Neural progenitor cell (in vitro differentiated cells): ENCODE data around the gene ASB1. TPM values are rescaled to one million over a fixed set of nuclear protein-coding genes. Genes with fewer than 3 reads are reported as not detected.

ENCODE experiments used
- DNase-seq: peaks from one replicate; pipeline ENCODE4 v3.0.0-alpha.2; 2016; ENCODE audit warnings: low spot score
- H2AFZ ChIP-seq: fragments of 200-600 bp; sonication (generic); replicated peaks from 2 replicates; pipeline ENCODE4 v1.6.1; 2016; ENCODE audit warnings: antibody characterized with exemption
- H3F3A ChIP-seq: fragments of 200-600 bp; sonication (generic); 2 replicates; pipeline ENCODE4 v1.6.1; 2016; ENCODE audit warnings: antibody characterized with exemption, low read depth
- H3K27ac ChIP-seq: fragments of 200-600 bp; sonication (generic); 2 replicates; pipeline ENCODE4 v1.5.1; 2016; ENCODE audit warnings: mild to moderate bottlenecking
- H3K27me3 ChIP-seq: fragments of 200-600 bp; sonication (generic); 2 replicates; pipeline ENCODE4 v1.6.1; 2016; ENCODE audit warnings: mild to moderate bottlenecking, moderate library complexity
- H3K36me3 ChIP-seq: fragments of 200-600 bp; sonication (generic); 2 replicates; pipeline ENCODE4 v1.5.1; 2016
- H3K4me1 ChIP-seq: fragments of 200-600 bp; sonication (generic); 2 replicates; pipeline ENCODE4 v1.6.1; 2016; ENCODE audit warnings: mixed run types
- H3K4me2 ChIP-seq: fragments of 200-600 bp; sonication (generic); 2 replicates; pipeline ENCODE4 v1.6.1; 2016
- H3K4me3 ChIP-seq: fragments of 200-600 bp; sonication (generic); 2 replicates; pipeline ENCODE4 v1.5.1; 2016
- H3K79me2 ChIP-seq: fragments of 200-600 bp; sonication (generic); 2 replicates; pipeline ENCODE4 v1.6.1; 2016; ENCODE audit warnings: low read depth
- H3K9ac ChIP-seq: fragments of 200-600 bp; sonication (generic); 2 replicates; pipeline ENCODE4 v1.6.1; 2016
- H3K9me3 ChIP-seq: fragments of 200-600 bp; sonication (generic); 2 replicates; pipeline ENCODE4 v1.5.1; 2016; ENCODE audit warnings: low read depth
- H4K20me1 ChIP-seq: fragments of 200-600 bp; sonication (generic); 2 replicates; pipeline ENCODE4 v1.6.1; 2016; ENCODE audit warnings: low read depth
- H3K27ac Mint-ChIP-seq: 3 replicates; pipeline ENCODE4 v1.8.0; 2021; ENCODE audit warnings: mixed read lengths
- H3K27me3 Mint-ChIP-seq: 2 replicates; pipeline ENCODE4 v1.8.0; 2022; ENCODE audit warnings: low read depth, mild to moderate bottlenecking, inconsistent platforms, moderate library complexity, mixed read lengths; ENCODE audit not compliant: insufficient read depth
- H3K36me3 Mint-ChIP-seq: 3 replicates; pipeline ENCODE4 v1.8.0; 2021; ENCODE audit warnings: mixed read lengths
- H3K4me1 Mint-ChIP-seq: 3 replicates; pipeline ENCODE4 v1.8.0; 2021; ENCODE audit warnings: mixed read lengths
- H3K4me3 Mint-ChIP-seq: 3 replicates; pipeline ENCODE4 v1.8.0; 2021; ENCODE audit warnings: mild to moderate bottlenecking, moderate library complexity, mixed read lengths
- H3K9me3 Mint-ChIP-seq: 3 replicates; pipeline ENCODE4 v1.8.0; 2020; ENCODE audit warnings: mixed read lengths
- CTCF ChIP-seq: fragments of 200-600 bp; sonication (generic); IDR thresholded peaks from 2 replicates; pipeline ENCODE4 v1.5.1; 2017; ENCODE audit warnings: antibody characterized with exemption, mild to moderate bottlenecking
- EZH2 ChIP-seq: fragments of 200-600 bp; sonication (generic); IDR thresholded peaks from 2 replicates; pipeline ENCODE4 v1.6.1; 2017; ENCODE audit warnings: antibody characterized with exemption, mild to moderate bottlenecking, moderate library complexity
- EZH2phosphoT487 ChIP-seq: fragments of 200-600 bp; sonication (generic); IDR thresholded peaks from 2 replicates; pipeline ENCODE4 v1.6.1; 2017; ENCODE audit warnings: antibody characterized with exemption
- total RNA-seq: library from RNA; depleted of rRNA; stranded (reverse); fragments of >200 nt; gene quantifications from 2 replicates; pipeline ENCODE4 v1.2.3, GENCODE V29; 2015; ENCODE audit warnings: low replicate concordance

The ASB1 gene
- total RNA-seq, 1 donor from 2014 or later = 29.2 TPM

- Histone ChIP-seq H3K27ac (no peak overlapping the region), H2AFZ (no peak overlapping the region), H3K4me3 (no peak overlapping the region), H3K9me3 (no peaks in the 10 kb centered on the region), H3K36me3 (no peaks in the 10 kb centered on the region), H3K4me1 (no peaks in the 10 kb centered on the region), H3K79me2 (no peaks in the 10 kb centered on the region), H4K20me1 (no peaks in the 10 kb centered on the region), H3K27me3 (no peaks in the 10 kb centered on the region), H3K4me2 (no peak overlapping the region), H3F3A (no peaks in the 10 kb centered on the region), H3K9ac (no peak overlapping the region)
- peaks cover 22% of the 10 kb centered on the region for H3K4me1 Mint-ChIP-seq
- H3K9me3 Mint-ChIP-seq = peaks cover 6% of the 10 kb centered on the region
- TF ChIP-seq EZH2phosphoT487 (no peak), EZH2 (no peak), CTCF (no peak)
- DNase-seq = no peak
- peaks cover 6% of the 10 kb centered on the region for H3K27me3 Mint-ChIP-seq
- no peak overlapping the region for H3K4me3 Mint-ChIP-seq
- no peak overlapping the region for H3K27ac Mint-ChIP-seq
- H3K36me3 Mint-ChIP-seq = peaks cover 28% of the 10 kb centered on the region
Measured at GRCh38 chr2:238382381-238382781, 44.3 kb upstream of the ASB1 start.

GRCh38 chr2:238383135-238383534 lies 43.6 kb upstream of the ASB1 start:
- H3K4me2 ChIP-seq = no peak overlapping the region

GRCh38 chr2:238383743-238384380 lies 42.9 kb upstream of the ASB1 start:
- DNase-seq = no peak
- Histone ChIP-seq H2AFZ (no peak overlapping the region), H4K20me1 (no peaks in the 10 kb centered on the region), H3K4me3 (no peak overlapping the region), H3K79me2 (no peaks in the 10 kb centered on the region), H3K4me1 (no peaks in the 10 kb centered on the region), H3K9ac (no peak overlapping the region), H3K9me3 (no peaks in the 10 kb centered on the region), H3K36me3 (no peaks in the 10 kb centered on the region), H3F3A (no peaks in the 10 kb centered on the region), H3K27me3 (no peaks in the 10 kb centered on the region), H3K4me2 (no peak overlapping the region), H3K27ac (no peak overlapping the region)
- H3K9me3 Mint-ChIP-seq = peaks cover 6% of the 10 kb centered on the region
- no peak for TF ChIP-seq EZH2
- TF ChIP-seq CTCF = no peak
- TF ChIP-seq EZH2phosphoT487 = no peak
- peaks cover 28% of the 10 kb centered on the region for H3K36me3 Mint-ChIP-seq
- peaks cover 6% of the 10 kb centered on the region for H3K27me3 Mint-ChIP-seq
- peaks cover 18% of the 10 kb centered on the region for H3K4me1 Mint-ChIP-seq
- no peak overlapping the region for H3K27ac Mint-ChIP-seq
- no peak overlapping the region for H3K4me3 Mint-ChIP-seq

More at GRCh38 chr2:238383135-238383534, 43.6 kb upstream of the ASB1 start:
- DNase-seq = no peak
- H3K79me2 ChIP-seq = no peaks in the 10 kb centered on the region
- no peak overlapping the region for H3K4me3 ChIP-seq
- H3K9ac ChIP-seq = no peak overlapping the region
- H3K36me3 ChIP-seq = no peaks in the 10 kb centered on the region
- peaks cover 6% of the 10 kb centered on the region for H3K9me3 Mint-ChIP-seq
- H2AFZ ChIP-seq = no peak overlapping the region
- H3F3A ChIP-seq = no peaks in the 10 kb centered on the region
- no peaks in the 10 kb centered on the region for H3K4me1 ChIP-seq
- no peak overlapping the region for H3K27ac Mint-ChIP-seq
- H3K9me3 ChIP-seq = no peaks in the 10 kb centered on the region
- H3K27me3 Mint-ChIP-seq = peaks cover 6% of the 10 kb centered on the region
- no peak overlapping the region for H3K4me3 Mint-ChIP-seq
- H4K20me1 ChIP-seq = no peaks in the 10 kb centered on the region
- H3K27ac ChIP-seq = no peak overlapping the region
- peaks cover 28% of the 10 kb centered on the region for H3K36me3 Mint-ChIP-seq
- H3K4me1 Mint-ChIP-seq = peaks cover 22% of the 10 kb centered on the region
- no peaks in the 10 kb centered on the region for H3K27me3 ChIP-seq
- TF ChIP-seq EZH2phosphoT487 = no peak
- no peak for TF ChIP-seq EZH2
- no peak for TF ChIP-seq CTCF
